Activated CD8-positive, alpha-beta memory T cell treated with anti-CD3 and anti-CD28 coated beads, Interleukin-2, amount 50 U/mL, for 48 hours (primary cell): ENCODE measurements around the gene TNP2.

Source experiments
- DNase-seq: peaks from one replicate; pipeline ENCODE4 v3.0.0-alpha.2; 2020

Gene TNP2

GRCh38 chr16:11268921-11269375 is at the start of gene TNP2:
Gene TNP2, minus strand, starts transcription at chr16:11269325. Its CDS starts 63 bp downstream, at chr16:11269262.
- DNase-seq, result no peak

GRCh38 chr16:11318817-11319216 is 49.7 kb upstream of the TNP2 start:
- DNase-seq, result no peak

GRCh38 chr16:11316331-11317015 is 47.3 kb upstream of the TNP2 start:
- DNase-seq, result no peak

- DNase-seq, result no peak
These were observed 46.4 kb upstream of the TNP2 start for GRCh38 chr16:11315510-11315909.

- no peak for DNase-seq
These were observed 45.3 kb upstream of the TNP2 start for GRCh38 chr16:11314309-11314894.

GRCh38 chr16:11313493-11314308 is 44.6 kb upstream of the TNP2 start:
- DNase-seq, result no peak

- no peak for DNase-seq
These were observed 43.8 kb upstream of the TNP2 start for GRCh38 chr16:11312718-11313492.

GRCh38 chr16:11310997-11311561 is 42.0 kb upstream of the TNP2 start:
- DNase-seq, result no peak

- DNase-seq, result no peak
These were observed 41.5 kb upstream of the TNP2 start for GRCh38 chr16:11310634-11310977.

- DNase-seq, result no peak
These were observed 40.9 kb upstream of the TNP2 start for GRCh38 chr16:11309895-11310633.

- DNase-seq, result no peak
These were observed 39.6 kb upstream of the TNP2 start for GRCh38 chr16:11308493-11309283.

GRCh38 chr16:11307639-11308492 is 38.7 kb upstream of the TNP2 start:
- DNase-seq, result no peak

- DNase-seq, result no peak
These were observed 38.0 kb upstream of the TNP2 start for GRCh38 chr16:11306997-11307638.

GRCh38 chr16:11306381-11306780 is 37.3 kb upstream of the TNP2 start:
- no peak for DNase-seq

- no peak for DNase-seq
These were observed 34.4 kb upstream of the TNP2 start for GRCh38 chr16:11303405-11304138.

- no peak for DNase-seq
These were observed 33.9 kb upstream of the TNP2 start for GRCh38 chr16:11302977-11303376.

- no peak for DNase-seq
These were observed 32.7 kb upstream of the TNP2 start for GRCh38 chr16:11301645-11302501.

GRCh38 chr16:11300560-11300892 is 31.4 kb upstream of the TNP2 start:
- DNase-seq, result no peak
